Osteocyte (in vitro differentiated cells): ENCODE data around the gene NUFIP2. TPM values are rescaled to one million over a fixed set of nuclear protein-coding genes. Genes with fewer than 3 reads are reported as not detected.
"Not testable (repeated sequence)": the region's sequence is repeated elsewhere in the genome, so short reads cannot be mapped to it uniquely, and the experiment has no call there.

Experiments used
- DNase-seq: peaks from one replicate; pipeline ENCODE4 v3.0.0; 2021; ENCODE audit warnings: mixed read lengths; ENCODE audit not compliant: unreplicated experiment; ENCODE audit errors: extremely low spot score
- H3K27ac Mint-ChIP-seq: one replicate; pipeline ENCODE4 v1.8.0; 2021; ENCODE audit warnings: mild to moderate bottlenecking, mixed read lengths; ENCODE audit not compliant: unreplicated experiment
- H3K27me3 Mint-ChIP-seq: one replicate; pipeline ENCODE4 v1.8.0; 2021; ENCODE audit warnings: mixed read lengths; ENCODE audit not compliant: unreplicated experiment
- H3K36me3 Mint-ChIP-seq: one replicate; pipeline ENCODE4 v1.8.0; 2021; ENCODE audit warnings: mixed read lengths; ENCODE audit not compliant: unreplicated experiment
- H3K4me1 Mint-ChIP-seq: one replicate; pipeline ENCODE4 v1.8.0; 2021; ENCODE audit warnings: mixed read lengths; ENCODE audit not compliant: unreplicated experiment
- H3K4me3 Mint-ChIP-seq: one replicate; pipeline ENCODE4 v1.8.0; 2021; ENCODE audit warnings: mild to moderate bottlenecking, moderate library complexity, mixed read lengths; ENCODE audit not compliant: unreplicated experiment
- H3K9me3 Mint-ChIP-seq: one replicate; pipeline ENCODE4 v1.8.0; 2021; ENCODE audit warnings: mixed read lengths; ENCODE audit not compliant: unreplicated experiment
- CTCF ChIP-seq: fragments of 200-600 bp; sonication (generic); IDR thresholded peaks from 2 replicates; pipeline ENCODE4 v1.5.0; 2021; ENCODE audit warnings: antibody characterized with exemption, mild to moderate bottlenecking, moderate library complexity
- long read RNA-seq: library from polyadenylated mRNA; unstranded; transcript quantifications from one replicate; pipeline ENCODE4 v2.0.0, GENCODE V29; 2021
- total RNA-seq: library from RNA; stranded (reverse); gene quantifications from 2 replicates; pipeline ENCODE4 v1.2.1, GENCODE V29; 2021

Gene NUFIP2
- 46.8 and 48.0 TPM in 2 replicates for total RNA-seq
- long read RNA-seq, full-length matches to known transcripts = 1 of 30 reads
- long read RNA-seq, partial matches to known transcripts = 15 of 30 reads
- long read RNA-seq, other reads (novel, unspliced or antisense) = 14 of 30 reads

- peak within 1 kb of the TSS; percentile 100 for H3K27ac Mint-ChIP-seq
- H3K9me3 Mint-ChIP-seq = no peaks in the 10 kb centered on the region
- no peaks in the 10 kb centered on the region for H3K27me3 Mint-ChIP-seq
- peak; percentile 24 for TF ChIP-seq CTCF
- peaks cover 6% of the 10 kb centered on the region for H3K36me3 Mint-ChIP-seq
- H3K4me3 Mint-ChIP-seq = peak within 1 kb of the TSS; percentile 100
- peaks cover 36% of the 10 kb centered on the region for H3K4me1 Mint-ChIP-seq
- peak; percentile 99 for DNase-seq
Measured at GRCh38 chr17:29293890-29294579, at the start of gene NUFIP2. Gene NUFIP2 (minus strand): TSS chr17:29294148. CDS start chr17:29294059, 89 bp downstream.

GRCh38 chr17:29342158-29342765 lies 48.3 kb upstream of the NUFIP2 start:
- TF ChIP-seq CTCF = no peak
- H3K4me3 Mint-ChIP-seq = no peak overlapping the region
- H3K36me3 Mint-ChIP-seq = no peaks in the 10 kb centered on the region
- no peaks in the 10 kb centered on the region for H3K9me3 Mint-ChIP-seq
- peaks cover 49% of the 10 kb centered on the region for H3K27me3 Mint-ChIP-seq
- DNase-seq = peak; percentile 64
- H3K27ac Mint-ChIP-seq = no peak overlapping the region
- no peaks in the 10 kb centered on the region for H3K4me1 Mint-ChIP-seq

GRCh38 chr17:29341726-29342125 lies 47.8 kb upstream of the NUFIP2 start:
- Mint-ChIP-seq H3K9me3 (no peaks in the 10 kb centered on the region), H3K27me3 (peaks cover 49% of the 10 kb centered on the region), H3K36me3 (no peaks in the 10 kb centered on the region), H3K27ac (no peak overlapping the region), H3K4me1 (no peaks in the 10 kb centered on the region), H3K4me3 (no peak overlapping the region)
- peak; percentile 42 for DNase-seq
- no peak for TF ChIP-seq CTCF

GRCh38 chr17:29339016-29339415 lies 45.1 kb upstream of the NUFIP2 start:
- H3K9me3 Mint-ChIP-seq, H3K4me3 Mint-ChIP-seq, H3K27ac Mint-ChIP-seq, H3K36me3 Mint-ChIP-seq, H3K4me1 Mint-ChIP-seq: not testable (repeated sequence)
- peaks cover 37% of the 10 kb centered on the region for H3K27me3 Mint-ChIP-seq
- DNase-seq = peak; percentile 23

GRCh38 chr17:29331708-29332085 lies 37.7 kb upstream of the NUFIP2 start:
- H3K9me3 Mint-ChIP-seq = no peaks in the 10 kb centered on the region
- H3K4me1 Mint-ChIP-seq = no peaks in the 10 kb centered on the region
- no peak for DNase-seq
- H3K4me3 Mint-ChIP-seq = no peak overlapping the region
- H3K27me3 Mint-ChIP-seq = peaks cover 7% of the 10 kb centered on the region
- TF ChIP-seq CTCF = no peak
- no peaks in the 10 kb centered on the region for H3K36me3 Mint-ChIP-seq
- H3K27ac Mint-ChIP-seq = no peak overlapping the region
